H1 (cell line): Measurements from ENCODE around the gene DGKH. TPM values are rescaled to one million over a fixed set of nuclear protein-coding genes. Genes with fewer than 3 reads are reported as not detected.
A peak's percentile ranks its signal among the peaks of the same experiment; 100 is the strongest.

Experiments used
- CTCF ChIA-PET: fragments of 300-600 bp; sonication (Branson Sonifier 250); formaldehyde crosslinking; loops from one replicate; lab custom pipeline; 2021; ENCODE audit not compliant: partially characterized antibody; lab: Charles Lee
- POLR2A ChIA-PET: fragments of 300-600 bp; sonication (Branson Sonifier 250); formaldehyde crosslinking; loops from one replicate; lab custom pipeline; 2021; ENCODE audit warnings: inconsistent platforms; ENCODE audit not compliant: partially characterized antibody; lab: Charles Lee
- DNase-seq, 2 experiments: peaks; one replicate each; pipeline versions ENCODE4 v3.0.0 to v3.0.0-alpha.2; 2010 to 2022; ENCODE audit warnings: low spot score in 2 of 2, low read depth in 1 of 2, mixed read lengths in 1 of 2
- FAIRE-seq: peaks from 2 replicates; lab custom pipeline; 2011; peaks lifted over from hg19 to GRCh38; lab: Jason Lieb, UNC
- H2AFZ ChIP-seq: 2 replicates; pipeline ENCODE4 v1.8.1; 2012; ENCODE audit warnings: low read length, inconsistent platforms
- H2AK5ac ChIP-seq: 2 replicates; pipeline ENCODE4 v1.6.1; 2013; ENCODE audit warnings: low read depth, low read length
- H2BK120ac ChIP-seq: replicated peaks from 2 replicates; pipeline ENCODE3; 2013; ENCODE audit warnings: low read depth, low read length, inconsistent platforms
- H2BK12ac ChIP-seq: 2 replicates; pipeline ENCODE4 v1.6.1; 2013; ENCODE audit warnings: low read depth, low read length
- H2BK15ac ChIP-seq: 2 replicates; pipeline ENCODE4 v1.6.1; 2013; ENCODE audit warnings: low read length
- H2BK20ac ChIP-seq: 2 replicates; pipeline ENCODE4 v1.6.1; 2013; ENCODE audit warnings: low read length
- H2BK5ac ChIP-seq: 2 replicates; pipeline ENCODE4 v1.6.1; 2013; ENCODE audit warnings: low read depth, low read length
- H3K14ac ChIP-seq: 2 replicates; pipeline ENCODE4 v1.6.1; 2013; ENCODE audit warnings: inconsistent platforms; ENCODE audit not compliant: insufficient read length
- H3K18ac ChIP-seq: 2 replicates; pipeline ENCODE4 v1.6.1; 2013; ENCODE audit warnings: low read length; ENCODE audit errors: extremely low read depth
- H3K23ac ChIP-seq: 2 replicates; pipeline ENCODE4 v1.6.1; 2013; ENCODE audit warnings: inconsistent platforms; ENCODE audit not compliant: insufficient read length
- H3K23me2 ChIP-seq: 2 replicates; pipeline ENCODE4 v1.6.1; 2013; ENCODE audit warnings: low read depth, low read length
- H3K27ac ChIP-seq: 2 replicates; pipeline ENCODE4 v1.6.1; 2011; ENCODE audit warnings: low read depth, low read length, inconsistent platforms
- H3K27me3 ChIP-seq, 4 experiments: replicated peaks in 1 of 4; 1 replicate in 1 of 4; 2 replicates in 3 of 4; pipeline versions ENCODE4 v1.6.1 to v1.8.1; 2011 to 2013; ENCODE audit warnings: low read length in 3 of 4, mild to moderate bottlenecking in 3 of 4, inconsistent platforms in 2 of 4, mixed read lengths in 2 of 4, moderate library complexity in 1 of 4; ENCODE audit not compliant: control insufficient read depth in 3 of 4, insufficient read depth in 3 of 4; ENCODE audit errors: extremely low read depth in 1 of 4
- H3K36me3 ChIP-seq, 4 experiments: 2 replicates each; pipeline versions ENCODE4 v1.6.1 to v1.8.1; 2011 to 2013; ENCODE audit warnings: mild to moderate bottlenecking in 4 of 4, low read length in 3 of 4, moderate library complexity in 2 of 4, control low read depth in 1 of 4, inconsistent platforms in 1 of 4; ENCODE audit not compliant: insufficient read depth in 4 of 4, control insufficient read depth in 2 of 4
- H3K4ac ChIP-seq: replicated peaks from 2 replicates; pipeline ENCODE3; 2013; ENCODE audit warnings: low read length, low read depth, mixed read lengths, inconsistent platforms; ENCODE audit not compliant: insufficient read length
- H3K4me1 ChIP-seq, 4 experiments: replicated peaks in 1 of 4; 1 replicate in 1 of 4; 2 replicates in 3 of 4; pipeline versions ENCODE4 v1.6.1 to v1.8.1; 2011 to 2013; ENCODE audit warnings: low read length in 3 of 4, inconsistent platforms in 2 of 4, mixed read lengths in 1 of 4; ENCODE audit not compliant: insufficient read depth in 4 of 4, control insufficient read depth in 3 of 4
- H3K4me2 ChIP-seq, 2 experiments: 2 replicates each; pipeline versions ENCODE4 v1.6.1 to v1.8.1; 2011 to 2013; ENCODE audit warnings: low read depth in 2 of 2, low read length in 2 of 2, control low read depth in 1 of 2, inconsistent platforms in 1 of 2, mild to moderate bottlenecking in 1 of 2; ENCODE audit not compliant: insufficient read depth in 1 of 2
- H3K4me3 ChIP-seq, 4 experiments: fragments of 200-600, 300-600 bp in 1 of 4; sonication (generic), shearing (Covaris generic), sonication (Bioruptor Twin) in 1 of 4; 2 replicates each; pipeline versions ENCODE4 v1.5.1 to v1.8.1; 2011 to 2016; ENCODE audit warnings: low read length in 4 of 4, low read depth in 3 of 4, control low read depth in 2 of 4, inconsistent platforms in 2 of 4, mild to moderate bottlenecking in 2 of 4, mixed read lengths in 1 of 4, moderate library complexity in 1 of 4; ENCODE audit not compliant: insufficient read depth in 2 of 4; ENCODE audit errors: extremely low read depth in 1 of 4
- H3K56ac ChIP-seq: replicated peaks from 2 replicates; pipeline ENCODE3; 2013; ENCODE audit warnings: low read depth, mild to moderate bottlenecking, mixed read lengths, low read length, inconsistent platforms; ENCODE audit not compliant: insufficient read length
- H3K79me1 ChIP-seq: 2 replicates; pipeline ENCODE4 v1.6.1; 2013; ENCODE audit warnings: low read depth, low read length, control low read depth
- H3K79me2 ChIP-seq, 2 experiments: 2 replicates each; pipeline versions ENCODE4 v1.6.1 to v1.8.1; 2012 to 2013; ENCODE audit warnings: low read length in 2 of 2, mild to moderate bottlenecking in 2 of 2, inconsistent platforms in 1 of 2; ENCODE audit not compliant: insufficient read depth in 2 of 2, control insufficient read depth in 1 of 2
- H3K9ac ChIP-seq, 4 experiments: replicated peaks in 1 of 4; 1 replicate in 1 of 4; 2 replicates in 3 of 4; pipeline versions ENCODE4 v1.6.1 to v1.8.1; 2011 to 2013; ENCODE audit warnings: low read depth in 3 of 4, low read length in 3 of 4, control low read depth in 2 of 4, mild to moderate bottlenecking in 2 of 4, moderate library complexity in 2 of 4, inconsistent platforms in 1 of 4; ENCODE audit errors: extremely low read depth in 1 of 4
- H3K9me3 ChIP-seq, 2 experiments: 2 replicates each; pipeline versions ENCODE4 v1.6.1 to v1.8.1; 2012 to 2013; ENCODE audit warnings: mild to moderate bottlenecking in 2 of 2, moderate library complexity in 2 of 2, control low read depth in 1 of 2, inconsistent platforms in 1 of 2, low read depth in 1 of 2, low read length in 1 of 2, mixed read lengths in 1 of 2; ENCODE audit not compliant: insufficient read depth in 2 of 2
- H4K20me1 ChIP-seq, 2 experiments: replicated peaks in 1 of 2; 2 replicates each; pipeline versions ENCODE3 to v1.8.1; 2011 to 2013; ENCODE audit warnings: inconsistent platforms in 2 of 2, low read length in 2 of 2, mild to moderate bottlenecking in 1 of 2; ENCODE audit not compliant: insufficient read depth in 2 of 2, control insufficient read depth in 1 of 2
- H4K5ac ChIP-seq: 2 replicates; pipeline ENCODE4 v1.6.1; 2013; ENCODE audit warnings: low read length, low read depth, mixed read lengths, inconsistent platforms; ENCODE audit not compliant: insufficient read length
- H4K8ac ChIP-seq: 2 replicates; pipeline ENCODE4 v1.8.0; 2013; ENCODE audit warnings: mild to moderate bottlenecking, moderate library complexity, low read length, inconsistent platforms; ENCODE audit not compliant: insufficient read depth; ENCODE audit errors: extremely low read depth
- H4K91ac ChIP-seq: replicated peaks from 2 replicates; pipeline ENCODE3; 2013; ENCODE audit warnings: low read length, mixed read lengths, inconsistent platforms; ENCODE audit not compliant: insufficient read length
- KDM1A ChIP-seq: fragments of 200-600, 300-600 bp; sonication (generic); IDR thresholded peaks from 2 replicates; pipeline ENCODE4 v1.7.1; 2016; ENCODE audit warnings: mild to moderate bottlenecking, low read length, borderline replicate concordance
- RAD21 ChIP-seq, 2 experiments: IDR thresholded peaks in 1 of 2; conservative IDR thresholded peaks in 1 of 2; 2 replicates each; pipeline ENCODE4 v1.6.1; 2011; ENCODE audit warnings: low read depth in 2 of 2, low read length in 2 of 2, improper control_type of control experiment in 1 of 2, inconsistent platforms in 1 of 2, mild to moderate bottlenecking in 1 of 2, moderate library complexity in 1 of 2
- RNF2 ChIP-seq: fragments of 200-900, 300-1000 bp; sonication (generic); IDR thresholded peaks from 2 replicates; pipeline ENCODE4 v1.7.1; 2016; ENCODE audit warnings: borderline replicate concordance, low read depth, mild to moderate bottlenecking, antibody characterized with exemption, low read length; ENCODE audit not compliant: poor library complexity, severe bottlenecking; ENCODE audit errors: missing control alignments
- SAP30 ChIP-seq: fragments of 300-600 bp; sonication (generic); IDR thresholded peaks from 2 replicates; pipeline ENCODE4 v1.7.1; 2012; ENCODE audit warnings: low read length, moderate library complexity, mild to moderate bottlenecking, inconsistent platforms; ENCODE audit not compliant: insufficient read depth, insufficient replicate concordance
- SIN3A ChIP-seq, 2 experiments: IDR thresholded peaks in 1 of 2; conservative IDR thresholded peaks in 1 of 2; 2 replicates each; pipeline ENCODE4 v1.6.1; 2011 to 2012; ENCODE audit warnings: low read length in 2 of 2, improper control_type of control experiment in 1 of 2, low read depth in 1 of 2, mild to moderate bottlenecking in 1 of 2
- SIRT6 ChIP-seq: IDR thresholded peaks from one replicate; pipeline ENCODE4 v1.7.1; 2012; ENCODE audit warnings: low read length, inconsistent platforms
- SIX5 ChIP-seq: IDR thresholded peaks from 2 replicates; pipeline ENCODE4 v1.6.1; 2011; ENCODE audit warnings: mild to moderate bottlenecking, low read depth, low read length
- SRF ChIP-seq: IDR thresholded peaks from 2 replicates; pipeline ENCODE4 v1.6.1; 2011; ENCODE audit warnings: mild to moderate bottlenecking, low read depth, low read length, moderate library complexity
- ZNF274 ChIP-seq: IDR thresholded peaks from 2 replicates; pipeline ENCODE4 v1.7.0; 2012; ENCODE audit warnings: low read length, borderline replicate concordance; ENCODE audit errors: extremely low read depth
- WGBS, 2 experiments: shearing (Covaris generic) in 1 of 2; methylation state at CpG; one replicate each; pipeline versions ENCODE4 v1.1.6 to v1.1.7; 2013 to 2015; ENCODE audit warnings: low lambda C conversion rate in 2 of 2, mixed read lengths in 2 of 2, inconsistent platforms in 1 of 2, low coverage in 1 of 2, missing lambda C conversion rate in 1 of 2; ENCODE audit not compliant: insufficient replicate concordance in 2 of 2, insufficient coverage in 1 of 2, insufficient read length in 1 of 2; ENCODE audit errors: extremely low coverage in 1 of 2, missing lambda C conversion rate in 1 of 2; 5-methylcytosine and 5-hydroxymethylcytosine counted together
- polyA plus RNA-seq, 7 experiments: library from polyadenylated mRNA; depleted of rRNA in 3 of 7; stranded (reverse) in 5 of 7; unstranded in 2 of 7; fragments of >200 nt in 5 of 7; fragments of 200-250 nt in 2 of 7; gene quantifications; 1 replicate in 5 of 7; 2 replicates in 1 of 7; 4 replicates in 1 of 7; pipeline versions ENCODE4 v1.2.1 to v1.2.3, GENCODE V29; 2011 to 2013; ENCODE audit warnings: missing spikeins in 2 of 7, mixed read lengths in 2 of 7
- total RNA-seq: library from RNA; stranded (reverse); fragmentation: NEBNext Ultra II Directional; extraction: Animal tissue kit (Norgen Biotek cat#: 25700); gene quantifications from 2 replicates; pipeline ENCODE4 v1.2.1, GENCODE V29; 2021

DGKH gene
- total and polyA plus RNA-seq, 2 of the 8 experiments (the other 6 are each of a cell fraction or from before 2014, with no cell fraction given) = 2.1 to 7.9 TPM

- H4K91ac ChIP-seq = no peak overlapping the region
- H3K23me2 ChIP-seq = no peaks in the 10 kb centered on the region; the same call in 1 of the 2 replicates
- H3K79me1 ChIP-seq = no peaks in the 10 kb centered on the region
- H2AK5ac ChIP-seq = no peak overlapping the region
- ChIA-PET POLR2A (interaction anchor here (0.7 to 0.8 kb wide), 3 partner anchors 8 to 41 kb away, joined by 3 to 4 read pairs (median 3); no protein-coding TSS in a partner anchor), CTCF (interaction anchor here (0.9 to 1.3 kb wide), 3 partner anchors 21 to 48 kb away, joined by 3 read pairs; no protein-coding TSS in a partner anchor)
- H3K27me3 ChIP-seq = no peaks in the 10 kb centered on the region
- no peak overlapping the region for H3K56ac ChIP-seq
- no peak for FAIRE-seq
- no peak overlapping the region for H4K8ac ChIP-seq
- no peak overlapping the region for H3K4ac ChIP-seq
- H2BK20ac ChIP-seq = peak overlapping the region; percentile 23; the same call in 1 of the 2 replicates
- peak overlapping the region; percentile 25; the same call in 1 of the 2 replicates for H3K18ac ChIP-seq
- peaks cover 3 to 5% (median 4%) of the 10 kb centered on the region in 4 experiments for H3K4me1 ChIP-seq
- 61% methylated on average over 16 of the region's 16 CpGs; no CpG with 5 or more reads in 1 of the 2 experiments for WGBS, 2 experiments
- H3K27ac ChIP-seq = no peak overlapping the region
- H2BK12ac ChIP-seq = peak overlapping the region; percentile 53; the same call in 1 of the 2 replicates
- H3K36me3 ChIP-seq = no peaks in the 10 kb centered on the region
- peak overlapping the region; percentile 88 for H2AFZ ChIP-seq
- H3K4me2 ChIP-seq = peak overlapping the region; percentile 9 to 45; a peak in 2 of 4 replicates
- peak overlapping the region; percentile 40; the same call in 1 of the 2 replicates for H2BK5ac ChIP-seq
- no peak overlapping the region for H3K9ac ChIP-seq
- H3K23ac ChIP-seq = no peak overlapping the region
- H3K14ac ChIP-seq = no peak overlapping the region
- H4K5ac ChIP-seq = no peak overlapping the region
- DNase-seq = no peak
- H2BK120ac ChIP-seq = no peak overlapping the region
- H3K9me3 ChIP-seq = no peaks in the 10 kb centered on the region
- no peak overlapping the region for H3K4me3 ChIP-seq
- TF ChIP-seq KDM1A = no peak
- TF ChIP-seq RAD21 (IDR thresholded peaks at IDR 0.05 in 1 of 2, conservative IDR thresholded peaks at IDR 0.05 in 1 of 2; ENCODE audit: low read depth in 2 of 2, low read length in 2 of 2) = no peak
- TF ChIP-seq SAP30 = no peak
- no peak for TF ChIP-seq RNF2
- no peak for TF ChIP-seq ZNF274
- TF ChIP-seq SIX5 = no peak
- TF ChIP-seq SRF = no peak
- no peak for TF ChIP-seq SIN3A (conservative IDR thresholded peaks at IDR 0.05 in 1 of 2, IDR thresholded peaks at IDR 0.05 in 1 of 2; ENCODE audit: low read depth in 1 of 2, low read length in 2 of 2)
- no peak for TF ChIP-seq SIRT6
- no peak overlapping the region for H2BK15ac ChIP-seq
- no peaks in the 10 kb centered on the region for H4K20me1 ChIP-seq
- H3K79me2 ChIP-seq = no peaks in the 10 kb centered on the region
These were observed 36.7 kb upstream of the DGKH start for GRCh38 chr13:42011601-42012350.
